ENCODE measurements around the gene PRCC.

The PRCC gene

DNA sequence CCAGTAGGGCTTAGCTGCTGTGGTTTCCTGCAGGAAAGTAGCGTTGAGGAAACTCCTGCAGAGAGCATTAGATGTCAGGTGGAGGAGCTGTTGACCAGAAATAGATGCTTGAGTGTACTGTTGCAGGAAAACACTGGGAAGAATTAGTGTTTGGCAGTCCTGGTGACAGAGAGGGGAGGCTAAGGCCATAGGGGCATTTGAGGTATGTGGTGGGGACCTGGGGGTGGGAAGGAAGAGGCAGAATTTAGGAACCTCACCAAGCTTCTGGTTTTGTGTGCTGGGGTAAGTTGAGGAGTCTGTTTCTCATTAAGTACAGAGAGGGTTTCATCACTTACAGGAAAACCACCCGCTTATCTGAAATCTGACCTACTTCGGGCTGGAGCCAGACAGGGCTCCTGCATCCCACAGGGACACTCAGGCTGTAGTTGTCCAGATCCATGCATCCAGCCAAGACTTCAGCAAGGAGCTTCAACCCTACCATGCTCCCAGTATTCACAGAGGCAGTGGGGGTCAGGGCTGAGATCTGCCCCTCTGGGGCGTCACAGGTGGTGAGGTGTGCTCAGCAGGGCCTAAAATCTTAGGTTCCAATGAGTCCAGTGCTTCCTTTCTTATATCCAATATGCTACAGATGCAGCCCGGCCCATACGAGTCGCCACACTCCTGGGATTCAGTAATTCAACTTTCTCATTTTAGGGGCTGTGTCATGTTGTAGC is 34.2 kb downstream of the PRCC start:
- no peak for DNase-seq

DNA sequence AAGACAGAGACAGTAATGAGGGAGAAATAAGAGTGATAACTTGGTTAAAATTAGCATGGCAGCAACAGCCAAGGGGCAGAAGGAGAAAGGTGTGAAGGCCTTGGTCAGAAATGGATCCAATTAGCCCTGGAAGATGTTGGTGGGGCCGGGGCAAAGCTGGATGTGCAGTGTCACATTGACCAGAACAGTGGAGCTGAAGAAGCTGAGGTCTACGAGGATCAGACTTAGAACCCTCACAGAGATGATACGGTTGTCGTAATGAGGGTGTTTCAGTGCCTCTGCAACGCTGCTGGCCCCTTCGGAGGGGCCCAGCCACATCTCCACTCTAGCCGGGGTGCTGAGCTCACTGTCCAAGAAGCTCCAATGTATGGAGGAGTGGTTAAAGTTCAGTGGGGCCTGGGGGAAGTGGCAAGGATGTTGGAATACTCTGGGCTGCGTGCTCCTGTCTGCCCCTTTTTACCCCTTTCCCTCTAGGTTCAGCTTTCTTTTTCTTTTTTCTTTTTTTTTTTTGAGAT is 35.1 kb downstream of the PRCC start:
- DNase-seq = no peak

DNA sequence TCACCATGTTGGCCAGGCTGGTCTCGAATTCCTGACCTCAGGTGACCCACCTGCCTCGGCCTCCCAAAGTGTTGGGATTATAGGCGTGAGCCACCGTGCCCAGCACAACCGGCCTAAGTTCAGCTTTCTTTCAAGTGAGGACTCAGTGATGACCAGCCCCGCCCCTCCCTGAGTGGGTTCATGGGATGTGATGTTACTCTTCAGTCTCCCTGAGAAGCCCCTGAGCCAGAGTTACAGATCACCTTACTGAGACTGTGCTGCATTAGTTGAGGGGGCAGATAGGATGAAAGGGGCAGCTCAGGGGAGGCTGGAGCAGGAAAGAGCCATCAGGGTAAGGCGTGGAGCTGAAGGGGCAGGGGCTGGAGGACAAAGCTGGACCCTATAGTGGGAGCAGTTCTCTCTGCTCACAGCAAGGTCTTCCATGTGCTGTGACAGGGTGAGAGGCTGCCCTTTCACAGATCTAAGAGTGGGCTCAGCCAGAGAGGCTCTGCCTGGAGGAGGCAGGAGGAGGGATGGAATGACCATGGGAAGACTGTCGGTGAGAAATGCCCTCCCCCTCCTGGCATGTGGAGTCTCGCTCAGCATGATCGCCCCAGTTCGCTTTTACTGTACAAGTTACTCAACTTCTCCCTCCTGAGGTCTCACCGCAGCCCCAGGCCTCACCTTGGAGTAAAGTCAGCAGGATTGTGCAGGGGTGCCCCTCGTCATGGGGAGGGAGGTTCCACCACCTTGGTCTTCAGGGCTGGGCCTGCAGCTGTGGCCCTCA is 35.9 kb downstream of the PRCC start:
- no peak for DNase-seq

DNA sequence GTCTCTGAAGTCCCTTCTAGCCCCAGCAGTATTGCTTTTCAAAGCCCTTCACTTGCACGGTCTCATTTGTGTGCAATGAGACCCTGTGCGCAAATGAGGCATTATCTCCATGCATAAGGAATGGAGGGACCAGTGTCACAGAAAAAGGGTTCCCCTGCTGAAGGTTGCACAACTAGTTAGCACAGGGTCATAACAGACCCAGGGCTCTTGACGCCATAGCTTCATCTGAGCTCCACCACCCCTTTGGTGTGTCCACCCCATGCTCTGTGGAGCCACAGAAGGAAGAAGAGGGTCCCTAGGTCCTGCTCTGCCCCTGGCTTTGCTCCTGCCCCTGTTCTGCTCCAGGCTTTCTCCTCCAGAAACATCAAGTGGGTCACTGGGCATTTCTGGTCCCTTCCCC is 36.7 kb downstream of the PRCC start:
- DNase-seq = no peak

DNA sequence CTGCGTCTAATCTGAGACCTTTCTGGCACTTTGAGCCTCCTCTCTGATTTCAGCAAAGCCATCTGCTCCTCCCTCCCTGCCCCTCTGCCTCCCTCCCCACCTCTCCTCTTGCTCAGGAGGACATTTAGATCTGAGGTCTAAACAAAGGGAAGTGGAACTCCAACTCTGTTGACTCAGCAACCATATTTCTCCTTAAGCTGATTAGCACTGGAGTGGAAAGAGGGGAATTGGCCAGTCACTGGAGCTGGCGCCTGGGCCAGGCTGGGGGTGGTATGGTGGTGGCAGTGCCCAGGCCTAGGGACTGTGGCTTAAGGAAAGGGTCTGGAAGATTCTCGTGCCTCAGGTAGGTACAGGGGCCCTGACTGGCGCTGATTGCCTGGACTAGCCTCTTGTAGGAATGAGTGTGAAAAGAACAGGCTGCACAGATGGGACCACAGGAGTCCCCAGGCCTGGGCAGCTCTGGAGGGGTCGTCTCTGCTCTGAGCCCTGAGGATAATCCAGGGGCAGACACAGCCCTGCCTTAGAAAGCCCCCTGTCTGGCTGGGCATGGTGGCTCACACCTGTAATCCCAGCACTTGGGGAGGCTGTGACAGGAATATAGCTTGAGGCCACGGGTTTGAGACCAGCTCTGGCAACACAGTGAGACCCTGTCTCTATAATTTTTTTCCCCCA is 37.4 kb downstream of the PRCC start:
- no peak for DNase-seq

DNA sequence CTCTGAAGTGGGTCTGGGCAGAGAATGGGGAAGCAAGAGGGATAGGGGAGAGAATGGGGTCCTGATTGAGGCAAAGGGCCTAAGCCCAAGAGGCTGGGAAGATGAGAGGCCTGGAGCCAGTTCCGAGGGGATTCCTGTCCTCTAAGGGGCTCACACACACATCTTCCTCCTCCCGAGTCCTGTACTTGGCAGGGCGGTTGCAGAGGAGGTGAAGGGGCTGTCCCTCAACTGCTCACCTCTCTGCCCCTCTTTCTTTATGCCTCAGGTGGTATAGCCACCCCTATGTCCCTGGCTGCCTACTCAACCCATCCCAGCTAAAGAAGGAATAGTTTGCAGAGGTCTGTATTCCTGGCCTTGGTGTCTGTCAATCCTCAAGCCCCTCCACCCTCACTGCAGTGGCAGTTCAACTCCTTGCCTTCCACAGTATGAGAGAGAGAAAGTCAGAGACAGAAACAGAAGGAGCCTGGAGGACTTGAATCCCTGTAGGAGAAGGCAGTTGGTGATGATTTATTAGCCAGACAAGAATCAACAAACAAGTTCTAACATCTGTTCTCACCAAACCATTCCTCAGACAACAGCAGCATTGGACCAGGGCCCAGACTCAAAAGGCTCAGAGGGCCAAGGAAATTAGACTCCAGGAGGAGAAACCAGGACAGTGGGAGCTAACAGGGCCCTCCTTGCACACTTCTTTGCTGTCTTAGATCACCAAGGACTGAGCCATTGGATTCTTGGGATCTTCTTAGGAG is 38.6 kb downstream of the PRCC start:
- no peak for DNase-seq

DNA sequence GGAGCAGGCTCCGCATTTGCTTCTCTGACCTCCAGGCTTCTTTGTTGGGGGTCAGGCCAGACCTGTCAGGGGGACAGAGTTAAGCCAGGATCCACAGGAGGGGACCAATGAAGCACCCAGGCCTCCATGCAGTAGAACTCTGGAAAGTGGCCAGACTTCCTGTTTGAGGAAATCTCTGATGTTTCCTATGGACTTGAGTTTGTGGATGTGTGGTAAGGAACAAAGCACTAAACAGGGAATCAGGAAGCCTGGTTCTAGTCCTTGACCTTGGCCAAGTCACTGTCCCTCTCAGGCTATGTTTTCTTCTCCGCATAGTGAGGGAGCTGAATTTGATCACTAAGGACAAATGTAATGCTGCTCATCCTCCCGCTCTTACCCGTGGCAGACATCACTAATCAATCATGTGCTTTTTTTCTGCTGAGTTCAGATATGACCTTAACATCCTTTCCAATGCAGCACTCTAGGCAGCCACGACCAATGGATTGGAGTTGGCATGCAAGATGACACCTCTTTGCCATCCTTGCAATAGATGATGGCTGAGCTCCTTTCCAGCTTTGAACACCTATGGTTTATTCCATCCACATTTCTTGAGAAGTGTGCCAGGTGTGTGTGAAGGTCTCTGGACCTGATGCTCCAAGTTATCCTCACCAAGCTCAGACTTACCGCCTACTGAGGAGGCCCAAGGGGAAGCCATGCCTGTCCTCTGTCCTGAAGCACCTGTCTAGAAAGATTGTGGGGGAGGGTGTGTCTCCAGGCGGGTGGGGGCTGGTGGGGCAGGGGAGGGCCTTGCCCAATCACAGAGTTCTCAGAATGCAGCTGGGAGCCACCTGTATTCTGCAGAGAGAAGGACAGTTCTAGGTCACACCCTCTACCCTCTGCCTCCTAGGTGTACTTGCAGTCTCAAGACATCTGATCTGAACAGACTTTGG is 39.4 kb downstream of the PRCC start:
- no peak for DNase-seq

DNA sequence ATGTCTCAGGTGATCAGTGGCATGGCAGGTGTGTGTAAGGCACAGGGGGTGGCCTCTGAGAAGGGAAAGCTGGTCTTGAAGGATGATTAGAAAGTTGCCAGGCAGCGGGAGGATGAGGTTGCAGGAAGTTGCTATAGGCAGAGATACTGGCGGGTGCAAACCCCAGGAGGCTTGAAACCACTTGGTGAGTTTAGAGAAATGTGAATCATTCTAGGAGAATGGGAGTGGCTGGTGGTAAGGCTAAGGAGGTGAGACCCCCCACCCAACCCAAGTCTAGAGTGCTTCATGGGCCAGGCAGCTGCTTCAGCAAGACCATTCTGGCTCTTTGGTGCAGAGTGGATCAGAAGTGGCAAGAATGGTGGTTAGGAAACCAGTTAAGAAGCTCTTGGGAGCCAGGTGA is 40.3 kb downstream of the PRCC start:
- no peak for DNase-seq

DNA sequence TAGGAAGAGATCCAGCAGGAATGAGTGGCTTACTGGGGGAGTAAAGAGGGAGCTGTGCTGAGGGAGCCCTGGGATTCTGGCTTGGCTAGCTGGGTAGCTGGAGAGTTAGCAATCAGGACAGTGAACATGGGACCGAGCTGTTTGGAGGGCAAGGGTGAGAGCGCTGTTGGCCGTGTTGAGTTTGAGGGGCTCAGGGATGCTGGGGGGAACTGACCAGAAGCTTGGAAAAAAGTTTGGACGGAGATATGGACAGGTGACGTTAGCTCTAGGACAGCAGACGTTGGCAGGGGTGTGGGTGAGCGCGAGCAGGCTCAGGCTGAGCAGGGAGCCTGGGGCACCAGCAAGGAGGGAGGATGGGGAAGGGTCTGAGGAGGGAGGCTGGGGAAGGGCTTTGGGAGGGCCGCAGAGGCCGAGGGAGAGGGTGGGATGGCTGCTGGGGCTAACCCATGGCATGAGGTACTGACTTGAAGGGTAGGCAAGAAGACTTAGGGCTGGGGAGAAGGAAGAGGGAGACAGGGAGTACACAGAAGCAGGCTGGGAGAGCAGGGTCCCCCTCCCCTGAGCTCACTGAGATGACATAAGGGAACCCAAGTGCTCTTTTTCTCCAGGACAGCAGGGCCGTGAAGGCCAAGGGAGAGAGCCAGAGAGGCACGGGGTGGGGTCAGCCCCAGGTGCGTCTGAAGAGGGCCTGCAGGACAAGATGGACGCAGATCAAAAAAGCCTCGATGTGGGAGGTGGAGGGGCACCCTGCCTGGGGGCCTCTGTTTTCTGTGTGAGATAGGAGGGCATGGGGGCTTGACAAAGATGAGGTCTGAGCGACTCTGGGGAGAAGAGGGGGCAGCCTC is 41.1 kb downstream of the PRCC start:
- DNase-seq = no peak

DNA sequence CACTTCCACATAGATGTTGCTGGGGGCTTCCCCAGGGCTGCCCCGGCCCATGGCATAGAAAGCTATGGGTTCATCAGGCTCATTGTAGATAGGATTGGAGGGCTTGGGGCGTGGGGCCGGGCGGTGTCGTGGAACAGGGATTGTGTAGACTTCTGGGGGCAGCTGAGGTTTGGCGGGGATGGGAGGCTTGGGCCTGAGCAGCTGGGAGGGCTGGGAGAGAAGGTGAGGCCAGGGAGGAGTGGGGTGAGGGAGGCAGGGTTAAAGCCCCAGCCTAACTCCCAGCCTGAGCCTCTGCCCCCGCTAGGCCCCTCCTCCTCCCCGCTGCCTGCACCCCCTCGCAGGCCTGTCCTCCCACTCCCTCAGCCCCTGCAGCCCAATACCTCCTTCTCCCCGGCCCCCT is 41.9 kb downstream of the PRCC start:
- DNase-seq = no peak

DNA sequence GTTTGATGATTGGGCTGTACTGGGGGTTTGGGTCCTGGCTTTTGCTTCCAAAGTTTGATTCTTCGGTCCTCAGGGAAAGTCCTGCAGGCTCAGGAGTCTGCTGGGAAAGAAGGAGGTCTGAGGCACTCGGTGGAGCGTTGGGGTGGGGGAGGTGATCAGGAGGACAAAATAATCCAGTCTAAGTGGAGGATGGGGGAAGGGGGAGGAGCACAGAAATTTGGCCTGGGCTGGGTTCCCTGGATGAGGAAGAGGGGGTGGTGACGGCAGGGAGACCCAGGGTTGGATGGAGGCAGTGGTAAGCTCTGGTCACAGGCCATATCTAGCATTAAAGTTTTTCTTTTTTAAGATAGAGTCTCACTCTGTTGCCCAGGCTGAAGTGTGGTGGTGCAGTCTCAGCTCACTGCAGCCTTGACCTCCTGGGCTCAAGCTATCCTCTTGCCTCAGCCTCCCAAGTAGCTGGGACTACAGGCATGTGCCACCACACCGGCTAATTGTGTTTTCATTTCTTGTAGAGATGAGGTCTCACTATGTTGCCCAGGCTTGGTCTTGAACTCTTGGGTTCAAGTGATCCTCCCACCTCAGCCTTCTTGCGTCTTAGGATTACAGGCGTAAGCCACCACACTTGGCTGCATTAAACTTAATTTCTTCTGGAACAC is 42.5 kb downstream of the PRCC start:
- DNase-seq = no peak

DNA sequence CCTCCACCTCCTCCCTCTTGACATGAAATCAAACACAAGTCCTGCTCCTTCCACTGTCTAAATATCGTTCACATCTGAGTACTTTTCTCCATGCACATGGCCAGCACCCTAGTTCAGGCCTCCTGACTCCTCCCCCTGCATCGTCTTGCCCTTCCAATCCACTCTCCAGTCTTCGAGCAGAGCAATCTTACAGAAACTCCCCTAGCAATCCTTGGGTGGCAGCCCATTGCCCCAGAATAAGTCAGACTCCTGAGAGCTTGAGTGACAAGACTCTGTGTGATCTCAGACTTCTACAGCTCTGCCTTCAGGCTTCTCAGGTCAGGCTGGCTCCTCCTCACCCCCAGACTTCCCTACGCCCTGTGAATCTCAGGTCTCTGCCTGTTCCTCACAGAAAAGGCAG is 43.8 kb downstream of the PRCC start:
- no peak for DNase-seq

DNA sequence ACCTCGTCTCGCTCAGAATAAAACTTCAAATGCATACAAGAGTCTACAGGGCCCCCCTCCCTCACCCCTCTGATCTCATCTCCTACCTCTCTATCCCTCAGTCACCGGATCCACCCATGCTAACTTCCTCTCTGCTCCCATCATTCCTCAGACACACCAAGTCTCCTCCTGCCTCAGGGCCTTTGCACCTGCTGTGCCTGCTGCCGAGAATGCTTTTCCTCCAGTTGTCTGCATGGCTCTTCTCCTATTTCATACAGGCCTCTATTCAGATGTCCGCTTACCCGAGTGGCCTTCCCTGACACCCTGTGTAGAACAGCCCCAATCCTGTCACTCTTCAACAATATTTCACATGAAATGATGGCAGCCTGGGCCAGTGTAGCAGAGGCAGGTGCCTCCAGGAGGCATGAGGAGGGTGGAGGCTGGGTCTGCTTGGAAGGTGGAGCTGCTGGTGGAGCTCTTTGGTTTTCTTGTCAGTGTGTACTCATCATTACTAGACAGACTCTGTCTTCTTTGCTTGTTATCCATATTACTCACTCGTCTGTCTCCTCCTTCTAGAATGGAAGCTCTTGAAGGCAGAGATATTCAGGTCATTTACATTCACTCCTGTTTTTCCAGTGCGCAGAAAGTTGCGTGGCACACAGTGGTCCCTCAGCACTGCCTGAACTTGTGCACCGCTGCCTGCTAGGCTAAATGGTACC is 45.1 kb downstream of the PRCC start:
- DNase-seq = no peak

DNA sequence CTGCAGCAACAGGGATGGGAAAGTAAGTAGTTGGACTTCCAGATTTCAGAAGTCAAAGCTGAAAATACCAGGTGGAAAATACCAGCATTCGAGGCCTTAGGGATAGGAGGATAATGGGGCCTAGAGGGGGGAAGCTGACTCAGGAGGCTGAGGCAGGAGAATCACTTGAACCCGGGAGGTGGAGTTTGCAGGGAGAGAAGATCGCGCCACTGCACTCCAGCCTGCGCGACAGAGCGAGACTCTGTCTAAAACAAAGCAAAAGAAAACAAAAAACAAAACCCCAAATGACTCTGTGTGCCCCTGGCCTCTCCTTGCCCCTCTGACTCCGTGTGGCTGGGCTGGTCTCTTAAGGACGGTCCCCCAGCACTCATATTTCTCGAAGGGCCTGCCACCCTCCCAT is 46.0 kb downstream of the PRCC start:
- DNase-seq = no peak

DNA sequence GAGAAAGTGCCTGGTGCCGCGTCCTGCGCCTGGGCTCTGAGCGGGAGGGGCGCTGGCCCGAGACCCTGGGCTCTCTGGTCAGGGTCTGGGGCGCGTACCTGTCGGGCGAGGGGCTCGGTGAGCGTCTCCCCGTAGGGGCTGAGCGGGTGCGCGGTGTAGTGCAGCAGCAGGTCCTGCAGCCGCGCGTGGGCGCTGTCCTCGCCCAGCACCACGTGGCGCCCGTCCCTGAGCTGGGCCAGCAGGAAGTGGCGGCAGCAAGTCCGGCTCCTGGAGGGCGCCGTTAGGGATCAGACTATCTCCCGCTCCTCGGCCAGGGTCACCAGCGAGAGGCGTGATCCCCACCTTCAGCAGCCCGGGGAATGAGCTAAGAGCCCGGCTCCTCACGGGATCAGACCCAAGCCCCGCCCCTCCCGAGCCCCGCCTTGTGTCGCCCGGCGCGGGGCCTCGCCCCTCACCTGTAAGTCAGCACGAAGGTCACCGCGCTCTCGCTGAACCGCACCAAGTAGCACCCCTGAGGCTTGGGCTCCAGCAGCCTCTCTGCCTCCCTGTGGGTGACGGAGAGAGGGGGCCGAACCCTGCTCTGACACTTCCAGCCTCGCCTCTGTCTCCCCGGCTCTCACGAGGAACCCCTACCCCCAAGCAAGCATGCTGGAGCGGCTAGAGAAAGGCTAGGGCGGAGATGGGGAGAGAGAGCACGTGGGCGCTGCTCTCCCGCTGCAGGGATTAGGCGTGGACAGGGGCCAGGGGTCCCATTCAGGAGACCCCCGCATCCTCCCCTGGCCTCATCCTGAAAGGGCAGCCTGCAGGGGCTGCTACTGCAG is 46.6 kb downstream of the PRCC start:
- DNase-seq = peak; percentile 69

DNA sequence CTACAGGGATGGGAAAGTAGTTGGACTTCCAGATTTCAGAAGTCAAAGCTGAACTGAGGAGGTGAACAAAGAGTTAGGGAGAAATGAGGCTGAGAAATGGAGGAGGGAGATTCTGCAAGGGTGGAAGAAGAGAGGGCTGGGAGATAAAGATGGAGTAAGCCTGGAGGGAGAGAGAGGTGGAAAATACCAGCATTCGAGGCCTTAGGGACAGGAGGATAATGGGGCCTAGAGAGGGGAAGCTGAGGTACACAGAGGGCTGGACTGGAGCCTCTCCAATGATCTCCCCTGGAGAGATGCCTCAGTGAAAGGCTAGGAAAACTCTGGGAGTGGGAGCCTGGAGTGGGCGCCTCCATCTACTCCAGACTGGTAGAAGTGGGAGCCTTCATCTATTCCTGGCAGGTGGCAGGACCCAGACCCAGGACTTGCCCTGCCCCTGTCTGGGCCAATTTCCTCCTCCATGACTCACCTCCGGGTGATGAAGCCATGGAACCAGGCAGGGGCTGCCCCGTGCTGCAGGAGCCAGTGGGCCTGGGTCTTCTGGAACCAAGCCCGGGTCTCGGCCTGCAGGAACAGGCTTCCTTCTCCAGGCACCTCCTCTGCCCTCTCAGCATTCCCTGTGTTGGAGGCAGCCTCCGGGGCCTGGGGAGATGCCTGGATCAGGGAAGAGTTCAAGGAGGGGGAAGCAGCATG is 47.4 kb downstream of the PRCC start:
- peak; percentile 43 for DNase-seq

DNA sequence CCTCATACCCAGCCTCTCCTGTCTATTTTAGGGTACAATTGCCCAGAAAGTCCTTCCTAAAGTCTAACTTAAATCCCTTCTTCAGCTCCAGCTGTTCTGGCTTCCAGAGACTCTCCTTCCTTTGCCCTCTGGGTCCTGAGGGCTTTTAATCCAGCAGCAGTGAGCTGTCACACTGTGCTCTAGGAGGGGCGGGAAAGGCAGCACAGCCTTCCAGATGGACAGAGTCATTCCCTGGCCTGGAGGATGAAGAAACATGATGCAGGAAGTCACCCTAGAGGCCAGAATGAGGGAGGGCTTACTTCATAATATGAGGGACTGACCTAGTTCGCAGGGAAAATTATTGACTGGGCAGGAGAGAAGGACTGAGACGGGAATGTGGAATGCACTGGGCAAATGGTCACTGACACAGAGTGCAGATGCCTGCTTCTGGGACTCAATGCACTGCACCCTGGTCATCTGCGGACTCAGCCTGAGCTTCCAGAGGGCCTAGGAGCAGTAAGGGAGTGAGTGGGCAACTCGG is 48.0 kb downstream of the PRCC start:
- DNase-seq = no peak

DNA sequence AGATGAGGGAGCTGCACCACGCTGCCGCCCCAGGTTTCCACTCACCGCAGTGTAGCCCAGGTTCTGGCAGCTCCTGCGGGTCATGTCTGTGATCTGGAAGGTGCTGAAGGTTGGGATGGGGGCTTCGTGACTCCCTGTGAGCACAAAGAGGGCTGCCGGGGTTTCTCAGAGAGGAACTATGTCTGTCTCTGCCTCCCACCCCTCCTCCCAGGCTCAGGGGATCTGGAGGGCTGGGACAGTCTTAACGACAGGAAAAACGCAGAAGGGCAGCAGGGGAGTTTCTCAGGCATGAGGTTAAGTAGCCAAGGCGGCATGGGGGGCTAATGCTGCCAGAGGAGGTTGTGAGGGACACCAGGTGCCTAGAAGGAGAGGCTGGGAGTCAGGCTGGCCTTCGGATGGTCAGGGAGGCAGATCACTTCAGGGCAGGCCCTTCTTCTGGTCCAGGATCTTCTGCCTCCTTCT is 48.7 kb downstream of the PRCC start:
- no peak for DNase-seq

Data from activated T-cell treated with anti-CD3 and anti-CD28 coated beads for 4 hours (primary cell).